Central memory CD4-positive, alpha-beta T cell (primary cell): ENCODE data around the gene WDR45.
A peak's percentile ranks its signal among the peaks of the same experiment; 100 is the strongest.
"Not testable (repeated sequence)": the region's sequence is repeated elsewhere in the genome, so short reads cannot be mapped to it uniquely, and the experiment has no call there.

ENCODE experiments used
- DNase-seq: peaks from one replicate; pipeline ENCODE4 v3.0.0; 2022
- total RNA-seq, 3 experiments: gene quantifications; one replicate each; lab custom pipeline; 2026; lab: John Stamatoyannopoulos, UW

WDR45 gene
- total RNA-seq, result 10.4 to 26.9 (median 26.6) reads per million in 3 experiments

- peak; percentile 69 for DNase-seq
These were observed at the start of gene WDR45 for GRCh38 chrX:49079489-49080428. Gene WDR45 (minus strand): TSS chrX:49079887. CDS start chrX:49078095, 1,792 bp downstream.

- no peak for DNase-seq
These were observed 49.7 kb upstream of the WDR45 start for GRCh38 chrX:49129427-49129826.

- DNase-seq, result not testable (repeated sequence)
These were observed 48.1 kb upstream of the WDR45 start for GRCh38 chrX:49127742-49128258.

DNA sequence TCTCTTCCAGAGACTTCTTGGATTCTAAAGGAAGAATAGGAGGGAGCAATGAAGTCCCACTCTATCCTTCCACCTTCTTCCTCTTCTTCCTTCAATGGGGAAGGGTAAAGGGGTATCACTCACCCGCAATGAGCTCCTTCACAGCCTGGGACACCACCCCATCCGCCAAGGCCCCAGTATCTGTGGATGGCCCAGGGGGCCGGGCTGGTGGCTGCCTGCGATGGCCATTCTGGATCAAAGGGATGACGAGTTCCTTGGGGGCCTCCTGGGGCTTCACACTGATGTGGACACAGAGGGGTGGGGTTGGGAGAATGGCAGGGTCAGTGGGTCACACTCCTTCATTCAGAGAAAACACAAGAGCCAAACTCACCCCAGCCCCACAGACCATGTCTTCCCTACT is 42.8 kb upstream of the WDR45 start:
- no peak for DNase-seq

DNA sequence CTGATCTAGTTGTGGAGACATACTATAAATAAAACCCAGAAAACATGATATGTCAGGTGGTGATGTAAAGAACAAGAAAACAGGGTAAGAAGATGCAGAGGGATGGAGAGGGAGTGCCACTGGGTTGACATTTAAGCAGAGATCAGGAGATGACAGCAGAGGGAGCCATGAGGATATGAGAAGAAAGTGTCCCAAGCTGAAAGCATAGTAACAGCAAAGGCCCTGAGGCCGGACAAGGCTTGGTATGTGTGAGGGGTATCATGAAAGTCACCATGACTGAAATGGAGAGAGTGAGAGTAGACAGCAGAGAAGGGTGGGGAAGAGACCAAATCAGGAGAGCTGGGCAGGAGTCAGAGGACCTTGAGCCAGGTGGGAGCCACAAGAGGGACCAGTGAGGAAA is 40.4 kb upstream of the WDR45 start:
- no peak for DNase-seq

DNA sequence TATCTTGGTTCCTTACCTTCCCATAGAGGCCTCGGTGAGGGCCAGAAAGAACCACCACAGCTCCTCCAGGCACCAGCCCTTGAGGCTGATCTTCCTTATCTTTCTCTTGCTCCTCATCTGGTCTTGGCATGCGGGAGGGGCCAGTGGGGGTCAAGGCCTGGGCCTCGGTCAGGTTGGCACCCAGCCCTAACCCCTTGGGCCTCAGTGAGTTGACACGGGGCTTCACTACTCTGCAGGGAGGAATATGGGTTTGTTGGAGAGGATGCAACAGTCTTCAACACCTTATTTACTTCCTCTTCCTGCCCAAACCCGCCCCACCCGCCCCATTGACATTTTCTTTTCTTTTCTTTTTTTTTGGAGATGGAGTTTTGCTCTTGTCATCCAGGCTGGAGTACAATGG is 37.9 kb upstream of the WDR45 start:
- DNase-seq, result no peak

DNA sequence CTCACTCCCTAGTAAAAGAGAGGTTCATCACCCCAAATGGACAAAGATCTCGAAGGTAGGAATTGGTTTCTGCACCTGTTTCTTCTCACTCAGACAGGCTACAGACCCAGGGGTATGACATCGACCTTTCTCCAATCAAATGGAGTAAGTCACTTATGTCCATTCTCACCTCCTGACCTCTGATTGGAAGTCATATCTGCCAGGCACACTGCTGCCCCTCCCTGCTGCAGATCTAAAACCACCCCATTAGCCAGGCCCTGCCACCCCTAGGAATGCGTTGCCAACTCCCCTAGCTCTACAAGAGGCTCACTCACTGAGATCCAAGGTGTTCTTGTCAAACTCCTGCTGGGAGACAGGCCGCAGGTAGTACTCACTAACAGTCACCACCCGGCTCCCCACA is 37.0 kb upstream of the WDR45 start:
- no peak for DNase-seq

- no peak for DNase-seq
These were observed 36.4 kb upstream of the WDR45 start for GRCh38 chrX:49116076-49116475.

DNA sequence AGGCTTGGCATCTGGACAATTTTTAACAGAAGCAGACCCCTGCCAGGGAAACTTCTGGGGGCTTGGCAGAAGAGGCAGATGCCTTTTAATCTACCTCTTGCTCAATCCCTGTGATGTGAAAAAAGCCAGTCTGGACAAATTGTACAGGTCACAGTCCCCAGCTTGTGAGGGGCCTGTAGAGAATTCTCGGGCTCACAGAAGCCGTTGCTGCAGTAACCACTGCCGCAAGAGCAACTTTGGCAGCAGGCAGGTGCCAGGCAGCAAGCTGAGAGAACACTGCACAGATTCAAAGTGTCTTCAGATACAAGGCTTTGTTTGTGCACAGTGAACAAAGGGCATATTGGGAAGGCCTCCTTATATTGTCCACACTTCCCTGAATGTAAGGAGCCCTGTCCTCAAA is 32.1 kb upstream of the WDR45 start:
- no peak for DNase-seq

GRCh38 chrX:49110417-49110816 is 30.7 kb upstream of the WDR45 start:
- no peak for DNase-seq

GRCh38 chrX:49108641-49109040 is 29.0 kb upstream of the WDR45 start:
- no peak for DNase-seq

GRCh38 chrX:49106930-49107329 is 27.2 kb upstream of the WDR45 start:
- DNase-seq, result no peak

DNA sequence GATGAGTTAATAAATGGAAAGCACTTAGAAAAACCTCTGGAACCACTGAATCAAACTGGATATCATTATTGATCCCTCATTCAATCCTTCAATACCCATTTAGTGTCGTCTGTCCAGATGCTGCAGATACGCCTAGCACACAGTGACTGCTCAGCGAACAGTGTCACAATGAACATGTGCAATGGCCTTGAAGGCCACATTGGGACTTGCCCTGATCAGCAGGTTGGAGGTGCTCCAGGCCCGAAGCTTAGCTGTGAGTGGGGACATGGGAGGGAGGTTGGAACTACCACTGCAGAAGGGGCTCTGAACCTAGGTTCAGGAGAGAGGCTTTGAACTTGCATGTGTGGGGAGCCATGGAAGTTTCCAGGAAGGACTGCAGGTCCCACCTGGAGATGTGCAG is 26.6 kb upstream of the WDR45 start:
- DNase-seq, result no peak

DNA sequence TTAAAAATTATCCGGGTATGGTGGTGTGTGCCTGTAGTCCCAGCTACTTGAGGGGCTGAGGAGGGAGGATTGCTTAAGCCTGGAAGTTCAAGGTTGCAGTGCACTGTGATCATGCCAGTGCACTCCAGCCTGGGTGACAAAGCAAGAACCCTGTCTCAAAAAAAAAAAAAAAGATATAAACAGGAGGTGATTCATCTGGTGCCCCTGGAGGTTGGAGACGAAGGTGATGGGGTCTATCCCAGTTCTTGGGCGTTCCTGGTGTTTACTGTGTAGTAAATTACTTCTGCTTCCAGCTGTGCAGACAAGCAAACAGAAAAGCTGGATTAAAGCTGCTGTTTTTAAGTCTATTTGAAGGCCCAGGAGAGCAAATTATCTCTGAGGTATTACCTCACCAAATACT is 23.9 kb upstream of the WDR45 start:
- DNase-seq, result no peak

DNA sequence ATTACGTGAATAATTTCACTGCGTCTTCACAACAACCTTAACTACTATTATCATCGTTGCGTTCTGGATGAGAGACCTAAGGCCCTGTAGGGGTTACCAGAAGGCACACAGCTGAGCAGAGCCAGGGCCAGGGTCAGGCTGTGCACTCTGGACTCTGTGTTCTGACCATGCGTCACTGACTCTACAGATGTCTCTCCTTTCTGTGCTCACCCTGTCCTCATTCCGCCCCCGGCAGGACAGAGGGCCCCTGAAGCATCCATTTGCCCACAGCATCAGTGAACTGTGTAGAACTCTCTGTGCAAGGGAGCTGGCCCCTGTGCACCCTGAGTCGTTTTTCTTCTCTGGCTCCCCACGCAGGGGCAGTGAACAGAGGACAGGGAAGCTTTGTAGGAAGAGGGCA is 22.5 kb upstream of the WDR45 start:
- DNase-seq, result no peak

- no peak for DNase-seq
These were observed 21.9 kb upstream of the WDR45 start for GRCh38 chrX:49101629-49101984.

DNA sequence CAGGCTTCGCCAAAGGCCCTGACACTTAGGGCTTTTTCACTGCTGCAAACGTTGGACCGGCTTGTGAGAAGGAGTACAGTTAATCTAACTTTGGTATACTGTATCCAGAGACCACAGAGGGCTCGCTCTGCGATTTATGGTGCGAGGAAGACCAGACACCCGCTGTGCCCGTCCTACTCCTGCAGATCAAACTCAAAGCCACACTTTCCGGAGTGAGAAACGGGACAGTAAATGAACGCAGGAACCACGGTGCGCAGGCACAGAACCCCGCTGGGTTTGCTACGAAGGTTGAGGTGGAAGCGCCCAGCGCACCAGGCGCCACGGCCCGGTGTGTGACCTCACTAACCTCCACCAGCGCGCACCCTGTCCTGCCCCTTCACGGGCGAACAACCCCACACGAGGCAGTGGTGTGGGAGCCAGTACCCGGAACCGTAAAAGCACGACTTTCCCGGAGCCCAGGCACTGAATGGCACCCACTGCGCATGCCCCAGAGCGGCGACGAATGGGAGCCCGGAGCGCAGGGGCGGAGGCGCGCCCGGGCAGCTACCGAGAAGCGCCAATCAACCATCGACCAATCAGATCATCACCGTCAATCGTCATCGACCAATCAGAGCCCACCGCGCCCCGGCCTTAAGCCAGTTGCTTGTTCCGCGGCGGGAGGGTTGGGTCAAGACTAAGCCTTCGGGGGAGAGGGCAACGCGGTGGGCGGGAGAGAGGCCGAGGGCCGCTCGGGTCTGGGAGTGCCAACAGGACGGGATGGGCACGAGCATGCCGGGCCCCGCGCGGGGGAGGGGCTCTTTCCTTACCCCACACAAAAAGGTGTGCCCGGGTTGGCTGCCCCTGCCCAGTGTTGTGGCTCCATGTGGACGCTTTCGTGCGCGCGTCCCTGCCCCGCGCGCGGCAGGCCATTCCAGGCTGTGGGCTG is 21.3 kb upstream of the WDR45 start:
- DNase-seq, result peak; percentile 89

GRCh38 chrX:49096419-49096818 is 16.7 kb upstream of the WDR45 start:
- no peak for DNase-seq

DNA sequence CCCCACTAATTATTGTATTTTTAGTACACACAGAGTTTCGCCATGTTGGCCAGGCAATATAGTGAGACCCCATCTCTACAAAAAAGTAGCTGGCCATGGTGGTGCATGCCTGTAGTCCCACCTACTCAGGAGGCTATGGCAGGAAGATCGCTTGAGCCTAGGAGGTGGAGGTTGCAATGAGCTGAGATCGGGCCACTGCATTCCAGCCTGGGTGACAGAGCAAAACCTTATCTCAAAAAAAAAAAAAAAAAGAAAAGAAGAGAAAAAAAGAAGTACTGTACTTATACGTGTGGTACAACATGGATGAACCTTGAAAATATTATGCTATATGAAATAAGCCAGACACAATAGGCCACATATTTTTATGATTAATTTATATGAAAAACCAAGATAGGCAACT is 9.9 kb upstream of the WDR45 start:
- no peak for DNase-seq

DNA sequence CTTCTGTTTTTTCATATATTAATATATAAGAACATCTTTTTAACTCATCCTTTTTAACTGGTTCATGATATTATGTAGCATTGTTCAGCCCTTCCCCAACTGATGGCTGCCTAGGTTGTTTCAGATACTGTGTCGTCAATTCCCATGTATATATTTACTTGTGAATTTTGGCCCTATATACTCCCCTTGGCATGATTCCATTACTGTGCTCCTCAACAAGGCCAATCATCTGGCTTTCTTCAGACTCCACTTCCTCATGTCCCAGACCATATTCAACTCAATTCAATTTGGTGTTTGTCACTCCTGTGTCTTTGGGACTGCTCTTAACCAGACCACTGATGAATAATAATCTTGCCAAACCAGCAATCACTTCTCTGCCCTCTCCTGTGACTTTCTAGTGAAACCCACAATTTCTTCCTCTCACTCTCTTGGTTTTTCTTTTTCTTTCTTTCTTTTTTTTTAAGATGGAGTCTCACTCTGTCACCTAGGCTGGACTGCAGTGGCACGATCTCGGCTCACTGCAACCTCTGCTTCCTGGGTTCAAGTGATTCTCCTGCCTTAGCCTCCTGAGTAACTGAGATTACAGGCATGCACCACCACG is 2.7 kb upstream of the WDR45 start:
- no peak for DNase-seq

DNA sequence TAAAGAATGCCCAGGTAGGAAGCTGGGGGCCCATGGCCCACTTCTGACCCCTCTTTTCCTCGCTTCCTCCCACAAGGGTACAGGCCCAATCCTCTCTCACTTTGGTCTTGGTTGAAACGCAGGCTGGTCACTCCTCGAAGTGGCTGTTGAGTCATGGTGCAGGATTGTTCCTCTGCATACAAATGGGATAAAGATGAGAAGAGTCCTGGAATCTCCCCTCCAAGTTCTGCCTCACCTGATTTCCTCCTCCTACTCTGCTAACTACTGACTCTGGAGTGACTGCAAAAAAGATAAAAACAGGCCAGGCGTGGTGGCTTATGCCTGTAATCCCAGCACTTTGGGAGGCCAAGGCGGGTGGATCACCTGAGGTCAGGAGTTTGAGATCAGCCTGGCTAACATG is 1.7 kb downstream of the WDR45 start:
- no peak for DNase-seq

- DNase-seq, result no peak
These were observed 4.3 kb downstream of the WDR45 start for GRCh38 chrX:49075347-49075746.
